Psoas muscle (tissue), 8 donors: ENCODE results near the gene PSMD12. TPM values are rescaled to one million over a fixed set of nuclear protein-coding genes. Genes with fewer than 3 reads are reported as not detected.
"Not testable (repeated sequence)": the region's sequence is repeated elsewhere in the genome, so short reads cannot be mapped to it uniquely, and the experiment has no call there.

Source experiments
- ATAC-seq, 4 donors: fragments of 200-7000 bp; cut with Tn5 transposase; one replicate each; pipeline ENCODE4 v1.9.1; 2020; ENCODE audit warnings: moderate library complexity in 3 of 4, mild to moderate bottlenecking in 2 of 4
- DNase-seq, 2 donors: peaks; one replicate each; pipeline ENCODE4 v3.0.0-alpha.2; 2020
- H3K27ac ChIP-seq: fragments of 200-600 bp; one replicate; pipeline ENCODE4 v1.8.0; 2022
- H3K27me3 ChIP-seq, 3 donors: fragments of 200-600 bp in 1 of 3; one replicate each; pipeline versions ENCODE4 v1.6.1 to v1.8.0; 2013 to 2022; ENCODE audit warnings: low read length in 2 of 3, mild to moderate bottlenecking in 2 of 3, moderate library complexity in 1 of 3; ENCODE audit not compliant: insufficient read depth in 3 of 3
- H3K36me3 ChIP-seq, 2 donors: fragments of 200-600 bp in 1 of 2; one replicate each; pipeline versions ENCODE4 v1.6.1 to v1.8.0; 2013 to 2022; ENCODE audit warnings: low read depth in 1 of 2, mild to moderate bottlenecking in 1 of 2, moderate library complexity in 1 of 2; ENCODE audit not compliant: insufficient read depth in 1 of 2
- H3K4me1 ChIP-seq: fragments of 200-600 bp; one replicate; pipeline ENCODE4 v1.8.0; 2022
- H3K4me3 ChIP-seq: fragments of 200-600 bp; one replicate; pipeline ENCODE4 v1.8.0; 2022; ENCODE audit warnings: mild to moderate bottlenecking
- H3K9me3 ChIP-seq: fragments of 200-600 bp; one replicate; pipeline ENCODE4 v1.8.0; 2022
- WGBS, 3 donors: extraction: QIAGEN DNeasy Blood & Tissue Kit; methylation state at CpG; one replicate each; pipeline versions ENCODE4 v1.1.6 to v1.1.7; 2013; 5-methylcytosine and 5-hydroxymethylcytosine counted together
- intact Hi-C, 2 donors: fragments of 100-400 bp; cut with DNase I; formaldehyde crosslinking; loops; one replicate each; pipeline versions ENCODE4 v1.11.0 to v1.14.2; 2022
- polyA plus RNA-seq, 3 donors: library from polyadenylated mRNA; stranded (reverse); fragments of 200-250 nt; gene quantifications; one replicate each; pipeline ENCODE4 v1.2.3, GENCODE V29; 2013
- total RNA-seq, 4 donors: library from RNA; stranded (reverse); fragmentation: NEBNext Ultra II Directional in 2 of 4; extraction: Animal tissue kit (Norgen Biotek cat#: 25700) in 2 of 4; gene quantifications; one replicate each; pipeline versions ENCODE4 v1.2.1 to v1.2.4, GENCODE V29; 2021 to 2023
- TF ChIP-seq, protein P1 (sequence below): fragments of 200-600 bp; IDR thresholded peaks from one replicate; pipeline ENCODE4 v1.8.0; 2022; ENCODE audit warnings: antibody characterized with exemption
- donor health status: healthy with polysubstance abuse.
- donor health status: DM: no; HTN: no; CAD: no; lungs with moderate emphysema.
- donor health status: Bipolar disorder and iron deficiency.
- donor health status: healthy.
- donor health status: DM: yes; HTN: yes; CAD: no.
- donor health status: DM: no; HTN: no; CAD: no.
- donor health status: DM: no; HTN: no; CAD: no.
- donor health status: DM: yes; HTN: yes; CAD: no.

PSMD12 gene
- total and polyA plus RNA-seq, 7 donors = 66.6 to 281 (median 121) TPM

DNA sequence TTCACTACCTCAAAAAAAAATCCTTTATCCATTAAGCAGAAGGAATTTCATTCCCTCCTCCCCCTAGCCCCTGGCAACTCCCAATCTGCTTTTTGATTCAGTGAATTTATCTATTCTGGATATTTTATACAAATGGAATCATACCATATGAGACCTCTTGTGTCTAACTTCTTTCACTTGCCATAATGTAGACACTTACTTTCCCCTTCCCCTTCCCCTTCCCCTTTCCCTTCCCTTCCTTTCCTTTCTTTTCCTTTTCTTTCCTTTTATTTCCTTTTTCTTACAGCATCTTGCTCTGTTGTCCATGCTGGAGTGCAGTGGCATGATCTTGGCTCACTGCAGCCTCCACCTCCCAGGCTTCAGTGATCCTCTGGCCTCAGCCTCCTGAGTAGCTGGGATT lies 50.5 kb downstream of the PSMD12 start:
- Histone ChIP-seq H3K4me3 (no peak overlapping the region), H3K9me3 (no peaks in the 10 kb centered on the region), H3K4me1 (no peaks in the 10 kb centered on the region), H3K36me3 (no peaks in the 10 kb centered on the region), H3K27ac (no peak overlapping the region), H3K27me3 (no peaks in the 10 kb centered on the region)
- DNase-seq (no peak), ATAC-seq (no peak)
- TF ChIP-seq, protein P1, sequence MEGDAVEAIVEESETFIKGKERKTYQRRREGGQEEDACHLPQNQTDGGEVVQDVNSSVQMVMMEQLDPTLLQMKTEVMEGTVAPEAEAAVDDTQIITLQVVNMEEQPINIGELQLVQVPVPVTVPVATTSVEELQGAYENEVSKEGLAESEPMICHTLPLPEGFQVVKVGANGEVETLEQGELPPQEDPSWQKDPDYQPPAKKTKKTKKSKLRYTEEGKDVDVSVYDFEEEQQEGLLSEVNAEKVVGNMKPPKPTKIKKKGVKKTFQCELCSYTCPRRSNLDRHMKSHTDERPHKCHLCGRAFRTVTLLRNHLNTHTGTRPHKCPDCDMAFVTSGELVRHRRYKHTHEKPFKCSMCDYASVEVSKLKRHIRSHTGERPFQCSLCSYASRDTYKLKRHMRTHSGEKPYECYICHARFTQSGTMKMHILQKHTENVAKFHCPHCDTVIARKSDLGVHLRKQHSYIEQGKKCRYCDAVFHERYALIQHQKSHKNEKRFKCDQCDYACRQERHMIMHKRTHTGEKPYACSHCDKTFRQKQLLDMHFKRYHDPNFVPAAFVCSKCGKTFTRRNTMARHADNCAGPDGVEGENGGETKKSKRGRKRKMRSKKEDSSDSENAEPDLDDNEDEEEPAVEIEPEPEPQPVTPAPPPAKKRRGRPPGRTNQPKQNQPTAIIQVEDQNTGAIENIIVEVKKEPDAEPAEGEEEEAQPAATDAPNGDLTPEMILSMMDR = no peak
- intact Hi-C loops = no loop called here

DNA sequence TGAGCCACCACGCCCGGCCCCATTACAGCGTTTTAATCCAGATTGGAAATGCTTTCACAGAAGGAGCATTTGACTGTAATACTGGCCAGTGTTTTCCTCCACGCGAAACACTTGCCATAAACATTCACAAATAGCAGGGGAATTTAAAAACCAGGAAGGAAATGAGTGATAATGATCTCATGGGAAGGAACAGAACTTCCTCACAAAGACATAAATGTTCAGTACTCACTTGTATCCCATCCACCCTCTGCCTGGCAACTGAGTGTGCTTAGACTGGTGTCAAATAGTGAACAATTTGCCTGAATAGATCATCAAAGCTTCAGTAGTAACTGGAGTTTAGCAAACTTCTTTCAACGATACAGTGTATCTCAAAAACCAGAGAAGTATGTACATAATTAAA lies 54.1 kb downstream of the PSMD12 start:
- no peak for DNase-seq
- ATAC-seq = no peak
- no peaks in the 10 kb centered on the region for H3K27me3 ChIP-seq
- TF ChIP-seq, protein P1 = no peak
- intact Hi-C loops = no loop called here
- H3K27ac ChIP-seq = no peak overlapping the region
- H3K4me1 ChIP-seq = no peaks in the 10 kb centered on the region
- H3K4me3 ChIP-seq = no peak overlapping the region
- H3K36me3 ChIP-seq = no peaks in the 10 kb centered on the region
- no peaks in the 10 kb centered on the region for H3K9me3 ChIP-seq
- 57 to 66% (median 59%) methylated on average over 6 of the region's 6 CpGs for WGBS, 3 donors

DNA sequence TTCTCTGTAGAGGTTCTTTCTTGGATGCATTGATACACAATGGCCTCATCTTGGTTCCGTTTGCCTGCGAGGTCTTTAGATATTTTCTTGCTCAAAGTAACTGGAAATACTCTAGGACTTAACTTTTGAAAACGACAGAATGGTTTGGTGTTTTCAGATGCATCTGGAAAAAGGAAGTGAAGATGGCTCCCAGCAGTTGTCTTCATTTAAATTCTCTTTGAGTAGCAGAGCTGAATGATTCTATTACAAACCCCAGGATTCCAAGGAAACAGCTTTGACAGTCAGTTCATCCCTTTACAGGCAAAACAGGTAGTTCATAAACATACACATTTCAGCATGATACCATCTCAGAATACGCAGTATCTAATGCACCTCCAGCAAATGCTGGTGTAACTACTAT lies 54.8 kb downstream of the PSMD12 start:
- no peaks in the 10 kb centered on the region for H3K27me3 ChIP-seq
- H3K27ac ChIP-seq = no peak overlapping the region
- 71 to 76% (median 73%) methylated on average over 4 of the region's 4 CpGs for WGBS, 3 donors
- H3K36me3 ChIP-seq = no peaks in the 10 kb centered on the region
- no peak overlapping the region for H3K4me3 ChIP-seq
- no peak for DNase-seq
- no peaks in the 10 kb centered on the region for H3K9me3 ChIP-seq
- no peak for ATAC-seq
- intact Hi-C loops = no loop called here
- no peaks in the 10 kb centered on the region for H3K4me1 ChIP-seq
- TF ChIP-seq, protein P1 = no peak

DNA sequence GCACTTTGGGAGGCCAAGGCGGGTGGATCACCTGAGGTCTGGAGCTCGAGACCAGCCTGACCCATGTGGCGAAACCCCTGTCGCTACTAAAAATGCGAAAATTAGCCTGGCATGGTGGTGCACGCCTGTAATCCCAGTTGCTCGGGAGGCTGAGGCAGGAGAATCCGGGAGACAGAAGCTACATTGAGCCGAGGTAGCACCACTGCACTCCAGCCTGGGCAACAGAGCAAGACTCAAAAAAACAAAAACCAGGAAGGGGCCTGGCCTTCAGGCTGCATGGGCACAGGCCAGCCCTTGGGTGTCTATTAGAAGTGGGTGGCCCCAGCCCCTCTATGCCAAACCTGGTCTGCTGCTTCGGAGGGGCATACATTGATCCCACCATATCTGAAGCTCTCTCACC lies 56.0 kb downstream of the PSMD12 start:
- H3K4me1 ChIP-seq = no peaks in the 10 kb centered on the region
- intact Hi-C loops = no loop called here
- H3K9me3 ChIP-seq = no peaks in the 10 kb centered on the region
- TF ChIP-seq, protein P1 = no peak
- 93 to 96% (median 95%) methylated on average over 10 of the region's 10 CpGs for WGBS, 3 donors
- H3K27ac ChIP-seq = no peak overlapping the region
- no peaks in the 10 kb centered on the region for H3K27me3 ChIP-seq
- H3K36me3 ChIP-seq = no peaks in the 10 kb centered on the region
- no peak for ATAC-seq
- DNase-seq = no peak
- H3K4me3 ChIP-seq = no peak overlapping the region

- H3K9me3 ChIP-seq, intact Hi-C loops, H3K36me3 ChIP-seq, H3K27ac ChIP-seq, H3K4me3 ChIP-seq, DNase-seq, H3K4me1 ChIP-seq, H3K27me3 ChIP-seq, ATAC-seq: not testable (repeated sequence)
- 58 to 67% (median 65%) methylated on average over 10 of the region's 10 CpGs for WGBS, 3 donors
Measured at GRCh38 chr17:67305446-67306235, 60.7 kb downstream of the PSMD12 start.
